Mesenteric fat pad (tissue), 1 donor: ENCODE results near the gene FAM236C. TPM values are rescaled to one million over a fixed set of nuclear protein-coding genes. Genes with fewer than 3 reads are reported as not detected.
"Not testable (repeated sequence)": the region's sequence is repeated elsewhere in the genome, so short reads cannot be mapped to it uniquely, and the experiment has no call there.

ENCODE experiments used
- DNase-seq: peaks from one replicate; pipeline ENCODE4 v3.0.0-alpha.2; 2020; ENCODE audit warnings: low spot score
- long read RNA-seq: library from polyadenylated mRNA; unstranded; transcript quantifications from one replicate; pipeline ENCODE4 v2.0.0, GENCODE V29; 2020
- total RNA-seq: library from RNA; stranded (reverse); fragmentation: NEBNext Ultra II Directional; extraction: Animal tissue kit (Norgen Biotek cat#: 25700); gene quantifications from one replicate; pipeline ENCODE4 v1.2.1, GENCODE V29; 2021
- donor health status: DM: yes; HTN: yes; CAD: no.

The FAM236C gene
- not detected for total RNA-seq
- long read RNA-seq, result 0 reads

DNA sequence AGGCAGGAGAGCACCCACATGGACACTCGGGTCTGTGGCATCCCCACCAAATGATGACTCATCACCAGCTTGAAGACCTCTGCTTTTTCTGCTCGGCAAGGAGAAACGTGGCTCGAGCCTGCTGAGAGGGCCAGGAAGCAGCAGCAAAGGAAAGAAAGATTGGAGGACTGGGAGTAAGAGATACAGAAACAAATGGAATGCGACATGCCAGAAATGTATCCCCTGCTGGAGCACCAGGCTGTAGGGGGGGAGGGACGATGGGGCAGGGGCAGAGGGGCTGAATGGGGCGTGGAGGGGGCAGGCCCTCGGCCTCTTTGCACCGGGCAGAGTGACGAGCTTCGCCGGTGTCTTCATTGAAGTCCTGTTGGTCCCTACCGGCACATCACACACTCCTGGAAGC lies at the start of gene FAM236C:
FAM236C (plus strand) TSS at position 301 of the 400 bp plus-strand sequence. CDS start 100 bp downstream, outside the sequence.
- DNase-seq, result not testable (repeated sequence)

DNA sequence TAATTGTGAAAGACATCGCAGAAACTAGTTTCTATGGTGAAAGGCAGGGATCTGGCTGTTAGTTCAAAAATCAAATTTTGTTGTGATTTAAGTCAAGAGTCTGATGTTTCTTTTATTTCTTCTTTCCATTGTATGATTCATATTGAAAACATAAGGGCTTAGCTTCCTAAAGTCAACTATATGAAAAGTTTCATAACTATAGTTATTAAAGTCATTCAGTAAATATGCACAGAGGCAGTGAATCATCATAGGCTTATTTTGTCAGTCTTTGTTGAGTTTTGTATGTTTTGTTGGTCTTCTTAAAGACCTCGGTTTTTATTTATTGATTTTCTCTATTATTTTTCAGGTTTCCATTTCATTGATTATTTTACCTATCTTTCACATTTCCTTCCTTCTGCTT lies 29.5 kb upstream of the FAM236C start:
- DNase-seq, result not testable (repeated sequence)

DNA sequence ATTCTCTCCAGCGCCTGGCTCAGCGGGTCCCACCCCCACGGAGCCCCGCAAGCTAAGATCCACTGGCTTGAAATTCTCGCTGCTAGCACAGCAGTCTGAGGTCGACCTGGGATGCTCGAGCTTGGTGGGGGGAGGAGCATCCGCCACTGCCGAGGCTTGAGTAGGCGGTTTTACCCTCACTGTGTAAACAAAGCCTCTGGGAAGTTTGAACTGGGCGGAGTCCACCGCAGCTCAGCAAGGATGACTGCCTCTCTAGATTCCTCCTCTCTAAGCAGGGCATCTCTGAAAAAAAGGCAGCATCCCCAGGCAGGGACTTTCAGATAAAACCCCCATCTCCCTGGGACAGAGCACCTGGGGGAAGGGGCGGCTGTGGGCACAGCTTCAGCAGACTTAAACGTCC lies 22.7 kb upstream of the FAM236C start:
- not testable (repeated sequence) for DNase-seq

DNA sequence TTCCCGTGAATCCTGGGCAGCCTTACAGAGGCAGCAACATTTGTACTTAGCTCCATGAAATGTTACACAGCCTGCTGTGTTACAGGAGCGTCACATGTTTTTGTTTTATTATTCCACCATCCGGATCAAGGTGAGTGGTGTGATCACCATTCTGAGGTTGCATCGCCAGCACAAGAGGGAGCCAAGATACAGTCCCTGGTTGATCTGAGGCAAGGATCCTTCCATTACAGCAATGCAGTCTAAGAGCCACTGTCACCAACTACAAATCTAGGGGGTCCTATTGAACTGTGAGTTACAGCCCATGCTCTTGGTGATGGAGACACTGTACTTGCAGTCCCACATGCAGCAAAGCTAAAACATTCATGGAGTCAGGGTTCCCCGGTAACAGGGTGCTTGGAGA lies 3.7 kb downstream of the FAM236C start:
- DNase-seq, result not testable (repeated sequence)

DNA sequence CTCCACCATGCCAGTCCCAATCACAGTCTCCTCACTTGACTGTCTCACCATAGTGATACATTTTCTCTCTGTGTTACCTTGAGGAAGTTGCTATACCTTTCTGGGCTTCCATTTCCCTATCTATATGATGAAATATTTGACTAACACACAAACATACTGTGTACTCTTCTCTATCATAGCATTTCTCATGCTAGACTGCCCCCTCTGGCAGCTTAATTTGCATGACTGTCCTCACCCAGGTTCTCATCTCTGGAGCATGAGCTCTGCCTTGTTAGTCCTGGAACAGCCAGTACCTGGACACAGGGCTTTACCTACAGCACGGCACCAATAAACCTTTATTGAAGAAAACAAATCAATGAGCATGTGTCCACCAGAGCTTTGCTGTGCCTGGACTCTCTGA lies 19.9 kb downstream of the FAM236C start:
- not testable (repeated sequence) for DNase-seq

DNA sequence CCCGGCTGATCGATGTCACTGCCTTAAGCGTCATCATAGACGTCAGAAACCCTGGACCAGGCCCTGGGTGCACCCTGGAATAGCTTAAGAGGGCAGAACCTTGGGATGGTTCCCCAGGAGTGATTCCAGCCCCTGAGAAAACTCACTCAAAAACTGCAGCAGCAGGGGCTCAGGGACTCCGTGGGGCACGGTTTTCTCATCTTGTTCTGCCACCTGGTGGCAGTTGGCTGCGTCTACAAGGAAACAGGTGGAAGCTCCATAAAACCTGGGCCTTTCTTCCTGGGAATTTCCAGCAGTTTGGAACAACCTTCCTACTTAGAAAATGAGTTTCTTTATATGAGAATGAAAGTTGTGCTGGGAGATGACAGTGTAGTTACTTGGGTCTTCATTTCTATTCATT lies 24.0 kb downstream of the FAM236C start:
- not testable (repeated sequence) for DNase-seq

DNA sequence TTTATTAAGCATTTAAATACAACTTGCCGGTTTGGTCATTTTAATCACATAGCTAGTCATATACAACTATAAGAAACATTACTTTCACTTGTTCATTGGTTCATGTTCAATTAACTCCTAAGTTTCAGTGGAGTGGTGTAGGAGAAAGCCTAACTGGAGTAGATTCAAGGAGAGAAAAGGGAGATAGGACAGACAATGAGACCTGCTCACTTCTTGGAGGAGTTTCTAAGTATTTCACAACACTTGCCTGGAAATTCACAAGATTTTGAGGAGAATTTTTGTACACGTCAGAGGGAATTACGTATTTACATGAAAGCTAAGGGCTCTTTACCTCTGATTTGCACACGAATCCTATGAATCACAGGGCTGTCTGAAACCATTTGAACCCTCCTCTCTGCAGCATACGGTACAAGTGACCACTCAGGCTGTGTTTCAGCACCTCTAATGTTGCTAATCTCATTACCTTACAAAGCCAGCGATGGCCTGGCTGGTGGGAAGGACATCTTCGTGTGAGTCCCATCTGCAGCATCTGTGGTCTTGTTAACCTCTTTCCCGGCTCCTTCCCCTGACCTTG lies 24.6 kb downstream of the FAM236C start:
- not testable (repeated sequence) for DNase-seq

DNA sequence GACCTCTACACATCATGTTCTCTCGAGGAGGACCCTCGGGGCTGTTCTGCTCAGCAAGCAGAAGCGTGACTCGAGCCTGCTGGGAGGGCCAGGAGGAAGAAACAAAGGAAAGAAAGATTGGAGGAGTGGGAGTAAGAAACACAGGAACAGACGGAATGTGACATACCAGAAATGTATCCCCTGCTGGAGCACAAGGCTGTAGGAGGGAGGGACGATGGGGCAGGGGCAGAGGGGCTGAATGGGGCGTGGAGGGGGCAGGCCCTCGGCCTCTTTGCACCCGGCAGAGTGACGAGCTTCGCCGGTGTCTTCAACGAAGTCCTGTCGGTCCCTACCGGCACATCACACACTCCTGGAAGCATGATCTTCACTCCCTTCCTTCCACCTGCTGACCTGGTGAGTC lies 25.5 kb downstream of the FAM236C start, which contains the start of gene FAM236A:
FAM236A (plus strand) TSS at position 301 of the 400 bp plus-strand sequence; CDS start at position 358, 57 bp downstream.
- DNase-seq, result not testable (repeated sequence)

DNA sequence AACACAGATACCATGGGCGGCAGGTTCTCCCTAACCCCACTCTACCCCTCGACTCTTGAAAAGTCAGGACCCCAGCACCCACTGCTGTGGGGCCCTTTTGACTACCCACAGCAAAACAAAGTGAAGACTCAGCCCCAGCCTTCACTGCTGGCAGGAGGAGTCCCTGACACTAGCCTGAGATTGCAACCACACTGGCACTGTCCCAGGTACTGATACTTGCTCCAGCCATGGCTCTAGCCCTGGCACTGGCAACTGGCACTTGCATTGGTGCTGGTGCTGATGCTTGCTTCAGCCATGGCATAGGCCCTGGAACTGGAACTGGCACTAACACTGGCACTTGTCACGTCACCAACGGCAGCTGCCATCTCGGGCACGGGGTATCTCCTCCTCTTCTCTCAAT lies 29.9 kb downstream of the FAM236C start:
- not testable (repeated sequence) for DNase-seq

DNA sequence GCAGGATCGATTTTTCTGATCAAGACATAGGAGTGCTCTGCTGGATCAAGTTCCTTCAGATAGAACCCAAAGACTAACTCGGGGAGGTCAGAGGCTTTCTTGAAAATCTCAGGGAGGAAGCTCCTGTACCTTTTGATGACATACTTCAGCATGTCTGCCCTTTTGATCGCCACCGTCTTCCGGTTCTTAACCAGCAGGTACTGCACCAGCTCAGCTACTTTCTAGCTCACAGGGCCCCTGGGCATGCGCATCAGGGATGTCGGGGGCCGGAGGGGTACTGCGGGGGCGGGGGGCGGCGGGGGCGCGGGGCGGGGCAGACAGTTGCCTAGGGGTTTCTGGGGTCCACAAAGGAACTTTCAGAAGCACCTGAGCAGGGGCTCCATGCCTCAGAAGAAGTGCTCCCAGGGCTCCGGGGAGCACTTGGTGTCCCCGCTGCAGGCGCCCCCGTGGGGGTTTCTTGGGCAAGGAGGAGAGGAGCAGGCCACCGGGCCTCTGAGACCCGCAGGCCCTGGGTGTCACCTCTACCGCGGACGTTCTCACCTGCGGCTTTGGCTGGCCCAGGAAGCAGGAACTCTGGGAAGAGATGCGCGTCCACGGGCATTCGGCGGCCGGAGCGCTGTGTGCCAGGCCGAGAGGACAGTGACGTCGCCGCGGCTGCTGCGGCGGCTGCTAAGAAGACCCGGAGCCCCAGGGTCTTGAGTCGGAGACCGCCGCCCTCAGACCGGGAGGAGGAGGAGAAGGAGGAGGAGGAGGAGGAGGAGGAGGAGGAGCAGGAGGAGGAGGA lies 30.8 kb downstream of the FAM236C start:
- not testable (repeated sequence) for DNase-seq

DNA sequence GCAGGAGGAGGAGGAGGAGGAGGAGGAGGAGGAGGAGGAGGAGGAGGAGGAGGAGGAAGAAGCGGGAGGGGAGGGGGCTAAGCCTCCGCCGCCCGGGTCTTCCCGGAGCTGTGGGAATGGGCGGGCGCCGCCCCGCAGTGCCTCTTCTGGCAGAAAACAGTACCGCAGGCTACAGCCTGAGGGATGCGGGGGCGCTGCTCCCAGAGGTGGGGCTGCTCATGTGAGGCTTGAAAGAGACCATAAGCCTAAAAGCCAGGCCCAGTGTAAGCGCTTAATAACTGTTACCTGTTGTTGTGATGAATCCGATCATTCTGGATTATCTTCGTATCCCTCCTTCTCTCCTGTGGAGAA lies 31.4 kb downstream of the FAM236C start, which contains the start of gene DMRTC1:
DMRTC1 (minus strand) TSS at position 19 of the 351 bp plus-strand sequence. CDS start 68,143 bp downstream, outside the sequence.
- not testable (repeated sequence) for DNase-seq

DNA sequence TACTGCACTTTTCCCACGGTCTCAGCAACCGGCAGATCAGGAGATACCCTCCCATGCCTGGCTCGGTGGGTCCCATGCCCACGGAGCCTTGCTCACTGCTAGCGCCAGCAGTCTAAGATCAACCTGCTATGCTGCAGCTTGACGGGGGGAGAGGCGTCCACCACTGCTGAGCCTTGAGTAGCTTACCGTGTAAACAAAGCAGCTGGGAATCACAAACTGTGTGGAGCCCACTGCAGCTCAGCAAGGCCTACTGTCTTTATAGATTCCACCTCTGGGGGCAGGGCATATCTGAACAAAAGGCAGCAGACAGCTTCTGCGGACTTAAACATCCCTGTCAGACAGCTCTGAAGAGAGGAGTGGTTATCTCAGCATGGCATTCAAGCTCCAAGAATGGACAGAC lies 47.6 kb downstream of the FAM236C start:
- not testable (repeated sequence) for DNase-seq

Other genes starting within 250 kb of the FAM236C start
- gene PHKA1, start 198.3 kb upstream of the FAM236C start, total RNA-seq, result 3.5 TPM
- not detected for gene DMRTC1B, start 135.7 kb upstream of the FAM236C start, total RNA-seq
- gene FAM236B, start 130.0 kb upstream of the FAM236C start, total RNA-seq, result not detected
- gene FAM236D, start 104.4 kb upstream of the FAM236C start, total RNA-seq, result not detected
- not detected for gene FAM236A, start 25.6 kb downstream of the FAM236C start, total RNA-seq
- not detected for gene DMRTC1, start 31.2 kb downstream of the FAM236C start, total RNA-seq
- gene PABPC1L2B, start 90.3 kb downstream of the FAM236C start, total RNA-seq, result not detected
- gene PABPC1L2A, start 166.9 kb downstream of the FAM236C start, total RNA-seq, result not detected